ENCODE measurements around the gene HOXA9. TPM values are rescaled to one million over a fixed set of nuclear protein-coding genes. Genes with fewer than 3 reads are reported as not detected.
A peak's percentile ranks its signal among the peaks of the same experiment; 100 is the strongest.

Gene HOXA9
- total RNA-seq, 1 donor from 2014 or later, result not detected

- no peak for DNase-seq
Observed at GRCh38 chr7:27126596-27127327, 38.6 kb downstream of the HOXA9 start.

DNA sequence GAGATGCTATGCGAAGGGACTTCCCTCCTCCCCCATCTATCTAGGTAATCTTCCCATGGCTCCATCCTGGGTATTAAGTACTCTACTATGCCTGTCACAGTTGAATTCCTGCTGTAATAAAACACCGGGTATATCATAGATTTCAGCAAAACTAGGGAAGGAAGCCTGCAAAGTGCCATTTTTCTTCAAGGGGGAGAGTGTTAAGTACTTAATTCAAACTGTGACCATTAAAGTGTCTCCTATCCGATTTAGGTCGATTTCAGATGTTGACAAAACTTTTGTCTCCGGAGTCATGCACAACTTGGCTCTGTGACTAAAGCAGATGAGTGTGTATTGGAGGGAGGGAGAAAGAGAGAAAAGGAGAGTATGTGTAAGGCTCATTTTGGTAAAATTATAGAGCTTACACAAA lies 39.3 kb downstream of the HOXA9 start:
- no peak for DNase-seq

DNA sequence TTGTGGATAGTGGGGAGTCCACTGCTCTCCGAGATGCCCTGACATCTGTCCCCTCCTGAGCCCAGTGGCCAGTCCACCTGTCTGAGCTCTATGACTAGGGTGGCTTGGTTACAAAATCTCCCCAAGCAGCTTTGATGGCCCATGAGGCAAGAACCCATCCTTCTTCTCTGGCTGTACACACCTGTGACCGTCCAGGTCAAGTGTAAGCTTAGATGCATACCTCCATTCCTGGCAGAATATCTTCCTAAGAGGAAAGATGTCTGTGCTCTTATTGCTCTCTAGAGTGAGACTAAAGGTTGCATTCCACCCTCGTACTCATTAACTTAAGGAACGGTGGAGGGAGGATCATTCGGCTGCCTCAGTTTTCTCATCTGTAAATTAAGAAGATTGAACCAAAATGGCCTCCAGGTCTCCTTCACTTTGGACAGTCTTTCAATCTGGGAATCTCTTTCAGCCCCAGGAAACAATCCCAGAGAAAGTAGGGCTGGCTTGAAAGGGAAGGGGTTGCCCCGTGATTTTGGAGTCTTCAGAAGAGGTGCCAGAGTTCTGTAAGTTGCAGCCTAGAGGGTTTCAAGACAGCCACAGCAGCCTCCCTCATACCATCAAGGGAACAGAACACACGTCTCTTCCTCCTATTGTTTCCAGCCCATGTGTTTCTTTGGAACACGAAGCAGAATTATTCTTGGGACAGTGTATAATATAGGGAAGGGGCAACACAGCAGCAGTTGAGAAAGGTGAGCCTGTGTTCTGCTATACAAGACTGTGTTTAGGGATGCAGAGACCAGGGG lies 40.2 kb downstream of the HOXA9 start:
- no peak for DNase-seq

DNA sequence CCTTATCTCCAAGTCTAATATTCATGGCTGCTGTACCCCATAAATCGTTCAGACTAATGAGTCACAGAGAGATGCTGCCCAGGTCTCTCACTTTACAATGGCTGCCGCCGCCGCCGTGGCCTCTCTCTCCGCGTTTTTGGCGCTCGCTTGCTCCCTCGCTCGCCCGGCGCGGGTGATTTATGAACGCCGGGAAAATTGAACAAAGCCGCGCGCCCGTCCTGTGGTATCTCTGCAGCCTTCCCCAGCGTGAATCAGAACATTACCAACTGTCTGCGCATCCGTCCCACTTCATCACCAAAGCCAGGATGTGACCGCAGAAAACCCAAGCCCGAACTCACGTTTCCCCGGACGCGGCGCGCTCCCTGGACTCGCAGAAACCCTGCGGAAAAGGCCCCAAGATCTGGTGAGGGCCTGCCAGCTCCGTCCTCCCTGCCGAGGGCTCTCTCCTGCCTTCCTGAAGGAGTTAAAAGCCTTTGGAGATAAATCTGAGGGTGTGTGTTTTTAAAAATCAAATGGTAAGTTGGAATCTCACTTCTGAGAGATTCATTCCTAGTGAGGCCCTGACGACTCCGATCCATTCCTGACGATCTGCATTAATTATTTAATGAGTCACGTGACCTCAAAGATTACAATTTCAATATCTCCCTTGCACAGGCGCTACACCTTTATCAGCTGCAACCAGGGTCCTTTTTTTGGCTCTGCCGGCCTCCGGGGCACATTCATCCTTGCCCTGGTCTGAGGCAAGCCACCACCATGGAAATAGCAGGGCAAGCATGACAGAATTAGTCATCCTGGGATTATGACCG lies 41.0 kb downstream of the HOXA9 start:
- DNase-seq, result no peak

- DNase-seq, result no peak
Observed at GRCh38 chr7:27123477-27124053, 41.8 kb downstream of the HOXA9 start.

- DNase-seq, result no peak
Observed at GRCh38 chr7:27123007-27123476, 42.3 kb downstream of the HOXA9 start.

GRCh38 chr7:27122077-27122910 lies 43.0 kb downstream of the HOXA9 start:
- DNase-seq, result no peak

- no peak for DNase-seq
Observed at GRCh38 chr7:27121684-27122076, 43.7 kb downstream of the HOXA9 start.

GRCh38 chr7:27119412-27119911 lies 45.9 kb downstream of the HOXA9 start:
- no peak for DNase-seq

- no peak for DNase-seq
Observed at GRCh38 chr7:27118580-27118979, 46.8 kb downstream of the HOXA9 start.

- no peak for DNase-seq
Observed at GRCh38 chr7:27117887-27118491, 47.3 kb downstream of the HOXA9 start.

DNA sequence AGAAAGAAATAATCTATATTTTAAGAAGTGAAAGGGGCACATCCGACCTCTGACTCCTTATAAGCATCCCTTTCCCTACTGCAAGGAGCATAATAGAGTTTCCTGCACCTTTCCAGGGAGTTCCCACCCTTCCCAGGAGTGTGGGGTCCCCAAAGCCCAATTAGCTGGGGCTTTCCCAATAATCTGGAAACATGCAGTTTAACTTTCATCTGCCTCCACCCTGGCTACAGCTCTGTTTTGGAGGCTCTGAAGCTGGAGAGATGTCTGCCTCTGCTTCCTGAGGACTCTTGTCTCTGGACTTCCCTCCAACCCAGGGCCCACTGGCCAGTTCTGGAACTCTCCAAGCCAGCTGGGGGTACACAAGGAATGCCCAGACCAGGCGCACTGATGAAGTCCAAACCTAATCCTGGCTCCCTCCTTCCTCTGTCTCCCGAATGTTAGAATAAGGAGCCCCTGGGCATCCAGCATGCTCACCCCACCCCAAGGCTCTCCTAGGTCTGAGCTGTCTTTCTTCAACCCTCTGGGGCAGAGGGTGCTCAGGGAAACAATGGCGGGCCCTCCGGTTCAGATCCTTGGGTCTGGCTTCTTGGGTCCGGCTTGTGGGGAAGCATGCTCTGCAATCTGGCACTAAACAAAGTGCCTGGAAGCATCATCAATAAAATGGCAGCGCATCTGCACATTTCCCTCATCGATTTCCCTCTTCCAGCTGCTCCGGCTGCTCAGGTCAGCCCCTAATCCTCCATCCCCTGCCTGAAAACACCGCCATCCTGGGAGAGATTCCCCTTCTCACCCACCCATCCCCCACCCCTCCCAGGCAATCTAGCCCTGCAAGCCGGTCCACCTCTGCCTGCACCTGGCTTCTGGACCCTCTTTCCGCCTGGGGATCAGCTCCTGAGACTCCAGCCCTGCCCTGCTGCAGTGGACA lies 48.1 kb downstream of the HOXA9 start:
- DNase-seq, result no peak

GRCh38 chr7:27116031-27116961 lies 49.0 kb downstream of the HOXA9 start:
- no peak for DNase-seq

DNA sequence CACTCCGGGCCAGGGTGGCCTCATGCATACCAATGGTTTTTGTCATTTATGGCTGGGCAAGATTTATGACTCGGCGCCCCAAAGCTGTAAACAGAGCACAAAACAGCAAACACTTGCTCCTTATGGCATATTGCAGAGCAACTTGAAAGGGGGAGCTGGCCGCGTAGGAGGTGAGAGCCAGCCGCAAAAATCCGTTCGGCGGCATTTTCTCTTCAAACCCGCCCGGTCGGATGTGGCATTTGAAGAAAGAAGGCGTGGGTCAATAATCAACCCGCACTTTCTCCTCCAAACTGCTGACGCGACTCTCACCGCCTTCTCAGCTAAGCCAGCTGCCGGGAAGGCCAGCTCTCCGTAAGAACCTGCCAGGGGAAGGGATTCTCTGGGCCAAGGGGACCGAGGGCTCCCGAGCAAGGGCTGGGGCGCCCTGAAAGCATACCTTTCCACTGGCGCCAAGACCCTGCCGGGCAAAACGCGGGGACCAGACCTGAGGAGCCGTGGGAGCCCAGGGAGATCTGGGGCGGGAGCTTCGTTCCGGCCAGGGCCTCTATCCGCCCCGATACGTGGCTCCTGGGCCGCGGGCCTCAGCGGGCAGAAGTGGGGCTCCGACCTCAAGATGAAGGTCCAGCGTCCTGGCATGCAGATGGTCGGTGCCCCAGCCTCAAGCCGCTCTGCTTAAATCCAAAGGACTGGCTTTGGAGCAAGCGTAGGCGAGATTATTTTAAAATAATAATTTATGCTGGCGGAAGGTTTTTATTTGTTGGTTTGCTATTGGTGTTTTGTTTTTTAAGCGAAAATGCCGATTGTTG lies 49.9 kb downstream of the HOXA9 start:
- no peak for DNase-seq

- DNase-seq, result no peak
Observed at GRCh38 chr7:27114881-27115220, 50.5 kb downstream of the HOXA9 start.

DNA sequence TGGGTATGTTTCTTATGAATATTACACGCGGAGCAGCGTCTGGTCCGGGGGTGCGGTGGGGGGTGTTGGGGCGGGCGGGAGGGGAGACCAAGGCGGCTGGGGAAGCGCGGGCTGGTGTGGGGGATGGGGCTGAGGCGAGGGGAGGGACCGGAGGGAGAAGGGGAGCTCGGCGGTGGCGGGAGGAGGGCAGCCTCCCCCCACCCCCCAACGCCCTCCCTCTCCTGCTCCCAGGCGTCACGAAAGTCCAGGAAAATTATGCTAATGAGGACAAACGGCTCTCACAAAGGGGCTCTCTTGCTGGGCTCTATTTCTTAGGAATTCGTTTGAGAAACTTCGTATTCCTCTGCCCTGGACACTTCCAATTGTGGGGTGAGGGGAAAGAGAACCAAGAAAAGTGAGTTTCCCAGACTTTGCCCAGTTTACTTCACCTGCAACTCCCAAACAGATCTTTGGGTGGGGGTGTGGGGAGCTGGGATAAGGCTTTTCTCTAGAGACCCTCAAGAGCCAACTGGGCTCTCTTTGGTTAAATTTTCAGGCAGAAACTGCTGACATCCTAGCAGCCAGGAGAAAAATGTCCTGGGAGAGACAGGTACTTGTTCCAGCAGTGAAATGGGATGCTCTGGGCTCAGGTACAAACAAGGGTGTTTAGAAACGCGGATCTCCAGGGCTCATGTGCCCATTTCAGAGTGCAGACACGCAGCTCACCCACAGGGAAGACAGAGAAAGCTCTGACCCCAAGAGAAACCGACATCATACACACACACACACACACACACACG lies 51.2 kb downstream of the HOXA9 start:
- peak; percentile 84 for DNase-seq

All from tongue (tissue), 2 donors.